HG02981 (cell line): ENCODE results near the gene LBH.

Experiments used
- ATAC-seq: cut with Tn5 transposase; IDR thresholded peaks from one replicate; pipeline ENCODE4 v1.9.1; 2021; ENCODE audit warnings: mild to moderate bottlenecking, moderate library complexity; ENCODE audit not compliant: unreplicated experiment

LBH gene

GRCh38 chr2:30231212-30231995 is at the start of gene LBH:
TSS of gene LBH (plus strand) at chr2:30231534. CDS start at chr2:30231739, 205 bp downstream.
- peak; percentile 42 for ATAC-seq

GRCh38 chr2:30184035-30184434 is 47.3 kb upstream of the LBH start:
- no peak for ATAC-seq

GRCh38 chr2:30185178-30185577 is 46.2 kb upstream of the LBH start:
- ATAC-seq: no peak

DNA sequence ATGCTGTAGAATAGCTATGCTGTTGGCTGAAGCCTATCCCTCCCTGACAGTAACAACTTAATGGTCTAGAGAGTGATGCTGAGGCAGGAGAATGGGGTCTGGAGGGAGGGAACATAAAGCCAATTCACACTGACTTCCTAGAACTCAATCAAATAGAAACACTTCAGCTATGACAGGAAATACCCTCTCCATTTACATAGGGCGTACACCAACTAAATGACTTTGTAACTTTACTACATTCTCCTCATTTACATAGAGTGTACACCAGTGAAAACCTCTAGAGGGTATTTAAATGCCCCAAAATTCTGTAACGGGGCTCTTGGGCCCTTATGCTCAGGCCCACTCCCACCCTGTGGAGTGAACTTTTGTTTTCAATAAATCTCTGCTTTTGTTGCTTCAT is 43.0 kb upstream of the LBH start:
- no peak for ATAC-seq

- no peak for ATAC-seq
These were observed 40.7 kb upstream of the LBH start for GRCh38 chr2:30190637-30191036.

DNA sequence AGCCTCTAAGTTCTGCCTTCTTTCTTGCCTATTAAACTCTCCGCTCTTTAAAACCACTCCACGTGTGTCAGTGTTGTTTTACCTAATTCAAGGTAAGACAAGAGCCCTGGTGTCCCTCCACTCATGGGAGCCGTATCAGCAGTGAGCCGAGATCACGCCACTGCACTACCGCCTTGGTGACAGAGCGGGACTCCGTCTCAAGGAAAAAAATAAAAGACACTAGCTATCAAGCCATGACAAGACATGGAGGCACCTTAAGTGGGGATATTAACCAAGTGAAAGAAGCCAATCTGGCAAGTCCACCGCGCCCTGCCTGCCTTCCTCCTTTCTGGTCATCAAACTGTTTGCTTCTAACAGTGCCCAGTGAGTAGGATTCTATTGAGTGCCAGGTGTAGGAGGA is 40.2 kb upstream of the LBH start:
- ATAC-seq: no peak

DNA sequence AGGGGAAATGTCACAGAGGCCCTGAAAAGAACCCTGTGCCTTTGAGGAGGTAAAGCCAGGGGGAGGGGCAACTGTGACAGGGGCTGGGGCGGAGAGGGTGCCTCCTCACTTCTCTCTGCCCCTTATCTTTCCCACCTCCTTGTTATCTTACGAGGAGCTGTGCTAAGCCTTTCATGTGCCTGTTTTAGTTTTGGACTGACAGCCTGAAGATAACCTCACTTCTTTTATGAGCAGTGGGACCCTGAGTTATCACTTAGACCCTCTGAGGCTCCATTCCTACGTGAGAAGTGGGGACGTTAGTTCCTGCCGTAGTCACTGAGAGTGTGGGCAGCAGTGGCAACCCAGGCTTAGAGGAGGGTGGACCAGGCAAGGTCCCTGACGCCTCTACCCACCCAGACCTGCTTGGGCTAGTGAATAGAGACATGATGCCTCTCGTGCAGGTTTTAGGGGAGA is 39.5 kb upstream of the LBH start:
- no peak for ATAC-seq

DNA sequence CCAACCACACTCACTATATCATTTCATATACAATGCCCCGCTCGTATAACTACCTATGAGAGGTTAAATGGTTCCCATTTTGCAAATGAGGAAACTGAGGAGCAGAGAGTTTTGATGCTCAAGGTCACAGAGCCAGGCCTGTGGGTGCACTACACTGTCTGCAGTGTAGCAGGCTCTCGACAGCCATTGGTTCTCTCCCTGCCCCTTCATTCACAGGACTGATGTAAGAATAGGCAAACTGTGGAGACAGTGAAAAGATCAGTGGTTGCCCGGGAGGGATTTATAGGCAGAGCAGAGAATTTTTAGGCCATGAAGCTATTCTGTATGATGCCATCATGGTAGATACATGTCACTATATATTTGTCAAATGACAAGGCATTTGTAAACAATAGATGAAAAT is 39.0 kb upstream of the LBH start:
- ATAC-seq: no peak

GRCh38 chr2:30193104-30193681 is 38.1 kb upstream of the LBH start:
- no peak for ATAC-seq

DNA sequence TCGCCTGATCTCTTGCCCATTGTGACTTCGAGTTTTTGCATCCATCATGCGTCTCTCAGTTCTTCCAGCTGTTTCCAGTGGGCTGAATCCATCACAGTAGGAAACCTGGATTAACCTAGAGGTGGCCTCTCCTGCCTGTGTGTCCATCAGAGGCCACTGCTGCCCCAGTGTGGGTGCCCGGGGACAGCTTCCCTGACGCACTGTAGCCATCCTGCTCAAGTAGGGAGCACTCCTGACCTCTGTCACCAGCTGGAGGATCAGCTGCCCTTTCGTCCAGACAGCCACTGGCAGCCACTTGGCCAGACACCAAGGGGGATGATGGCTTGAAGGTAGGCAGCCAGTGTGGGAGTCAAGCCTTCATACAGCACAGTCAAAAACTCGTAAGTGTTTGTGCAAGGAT is 36.9 kb upstream of the LBH start:
- ATAC-seq: no peak

DNA sequence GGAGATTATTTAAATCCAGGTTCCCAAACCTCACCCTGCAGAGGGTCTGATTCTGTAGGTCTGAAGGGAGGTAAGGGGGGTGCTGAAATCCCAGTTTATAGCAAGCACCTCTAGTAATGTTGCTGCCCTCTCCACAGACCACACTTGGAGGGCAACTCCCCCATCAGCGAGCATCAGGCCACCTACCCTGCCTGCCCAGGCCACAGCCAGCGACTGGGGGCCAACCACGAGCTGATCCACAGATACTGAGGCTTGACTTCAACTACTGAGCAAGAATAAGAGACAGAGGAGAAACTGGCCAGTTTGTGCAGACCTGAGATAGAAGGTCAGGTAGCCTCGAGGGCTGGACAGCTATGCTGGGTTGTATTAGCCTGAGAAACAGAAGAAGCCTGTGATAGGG is 36.3 kb upstream of the LBH start:
- ATAC-seq: no peak

DNA sequence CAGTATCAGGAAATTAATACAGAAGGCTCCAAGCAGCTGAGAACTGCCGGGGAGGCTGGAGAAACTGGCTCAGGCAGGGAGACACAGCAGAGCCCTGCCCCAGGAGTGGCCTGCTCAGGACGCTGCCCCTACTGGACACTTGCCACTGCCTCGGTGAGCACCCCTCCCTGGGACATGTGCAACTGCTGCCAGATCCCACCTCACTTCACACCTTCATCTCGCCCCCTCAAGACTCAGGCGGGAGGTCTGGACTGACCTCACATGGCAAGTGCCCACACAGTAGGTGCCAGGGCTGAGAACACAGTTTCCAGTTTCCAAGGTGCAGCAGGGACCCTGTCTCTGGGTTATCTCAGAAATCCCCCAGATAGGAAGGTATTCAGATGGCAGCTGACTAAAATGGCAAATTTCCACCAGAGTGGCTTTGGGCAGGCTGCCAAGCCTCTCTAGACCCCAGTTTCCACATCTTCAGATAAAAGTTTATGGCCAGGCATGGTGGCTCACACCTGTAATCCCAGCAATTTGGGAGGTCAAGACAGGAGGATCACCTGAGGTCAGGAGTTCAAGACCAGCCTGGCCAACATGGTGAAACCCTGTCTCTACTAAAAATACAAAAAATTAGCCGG is 33.7 kb upstream of the LBH start:
- no peak for ATAC-seq

DNA sequence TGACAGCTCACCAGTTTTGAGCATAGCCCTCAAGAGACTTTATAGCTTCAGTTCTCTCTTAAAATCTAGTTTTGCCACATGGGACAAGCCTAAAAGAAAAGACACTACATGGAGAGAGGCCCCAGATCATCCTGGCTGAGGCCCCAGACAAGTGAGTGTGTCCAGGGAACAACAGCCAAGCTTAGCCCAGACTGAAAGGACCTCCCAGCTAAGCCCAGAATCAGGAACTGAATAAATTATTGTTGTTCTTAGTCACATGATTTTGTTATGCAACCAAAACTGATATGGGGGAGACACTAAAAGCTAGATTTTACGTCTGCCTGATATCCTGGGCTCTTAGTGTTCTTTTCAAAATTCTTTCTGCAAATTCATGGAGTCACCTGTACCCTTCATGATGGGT is 29.3 kb upstream of the LBH start:
- ATAC-seq: no peak

GRCh38 chr2:30203156-30203555 is 28.2 kb upstream of the LBH start:
- no peak for ATAC-seq

DNA sequence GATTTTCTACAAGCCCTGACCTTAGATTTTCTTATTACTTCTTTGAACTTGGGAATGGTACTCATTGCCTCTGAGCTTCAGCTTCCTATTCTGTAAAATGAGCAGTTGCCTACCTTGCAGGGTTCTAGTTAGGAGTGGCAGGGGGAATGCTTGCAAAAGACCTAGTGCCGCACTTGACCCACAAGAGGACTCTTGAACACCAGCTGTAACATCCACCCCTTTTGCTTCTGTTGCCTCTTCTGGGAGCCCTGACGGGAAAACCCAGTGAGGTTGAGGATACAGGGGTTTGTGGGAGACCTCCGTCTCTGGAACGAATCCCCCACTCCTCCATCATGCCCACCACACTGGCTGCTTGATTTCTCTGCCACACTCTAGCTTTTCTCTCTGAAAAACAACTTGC is 27.1 kb upstream of the LBH start:
- no peak for ATAC-seq

DNA sequence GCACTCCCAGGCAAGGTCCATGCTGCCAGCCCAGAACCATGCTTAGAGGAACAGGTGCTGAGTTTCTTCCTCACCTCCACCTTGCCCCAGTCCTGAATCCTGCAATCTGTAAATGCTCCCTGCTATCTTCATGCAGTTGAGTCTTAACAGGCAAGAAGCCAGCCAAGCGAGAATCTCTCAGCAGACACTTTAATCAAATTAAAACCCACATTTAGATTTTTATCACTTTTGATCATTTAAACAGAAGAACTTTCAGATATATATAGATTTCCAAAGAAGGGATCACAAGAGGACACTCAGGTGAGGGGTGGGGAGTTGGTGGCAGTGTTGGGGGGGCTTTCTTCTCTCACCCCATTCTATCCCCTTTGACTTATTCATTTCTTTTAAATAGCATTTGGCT is 25.9 kb upstream of the LBH start:
- no peak for ATAC-seq

DNA sequence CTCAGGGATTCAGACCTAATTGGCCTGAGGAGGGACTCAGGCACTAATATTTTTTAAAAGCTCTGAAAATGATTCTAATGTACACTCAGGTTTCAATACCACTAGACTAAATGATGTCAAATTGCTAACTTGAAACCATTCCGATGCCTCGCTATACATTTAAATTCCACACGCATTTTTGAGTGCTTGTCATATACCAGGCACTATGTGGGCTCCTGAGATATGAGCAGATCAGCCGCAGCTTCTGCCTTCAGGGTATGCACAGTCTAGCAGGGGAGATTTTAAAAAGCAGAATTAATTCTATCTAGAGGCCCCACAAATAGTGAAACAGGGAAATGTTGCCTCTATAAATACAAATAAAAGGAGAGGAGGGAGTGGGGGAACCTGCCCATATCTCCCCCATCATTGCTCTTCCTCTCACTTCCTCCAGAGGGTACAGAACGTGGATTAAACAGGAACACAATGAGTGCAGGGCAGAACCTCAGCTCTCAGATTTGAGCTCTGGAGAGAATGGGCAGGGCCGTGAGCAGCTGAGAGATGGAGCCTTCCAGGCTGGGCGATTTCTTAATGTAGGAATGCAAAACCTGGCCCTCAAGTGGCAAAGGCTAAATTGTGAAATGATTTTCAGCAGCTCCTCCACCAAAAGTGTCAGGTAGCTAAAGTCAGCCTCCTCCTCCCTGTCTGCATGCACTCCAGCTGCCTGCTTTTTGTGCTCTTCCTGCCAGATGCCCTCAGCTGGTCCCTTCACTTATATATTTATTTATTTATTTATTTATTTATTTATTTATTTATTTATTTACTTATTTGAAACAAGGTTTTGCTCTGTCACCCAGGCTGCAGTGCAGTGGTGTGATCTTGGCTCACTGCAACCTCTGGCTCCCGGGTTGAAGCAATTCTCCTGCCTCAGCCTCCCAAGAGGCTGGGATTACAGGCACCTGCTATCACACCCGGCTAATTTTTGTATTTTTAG is 24.6 kb upstream of the LBH start:
- no peak for ATAC-seq

GRCh38 chr2:30208453-30208852 is 22.9 kb upstream of the LBH start:
- no peak for ATAC-seq

DNA sequence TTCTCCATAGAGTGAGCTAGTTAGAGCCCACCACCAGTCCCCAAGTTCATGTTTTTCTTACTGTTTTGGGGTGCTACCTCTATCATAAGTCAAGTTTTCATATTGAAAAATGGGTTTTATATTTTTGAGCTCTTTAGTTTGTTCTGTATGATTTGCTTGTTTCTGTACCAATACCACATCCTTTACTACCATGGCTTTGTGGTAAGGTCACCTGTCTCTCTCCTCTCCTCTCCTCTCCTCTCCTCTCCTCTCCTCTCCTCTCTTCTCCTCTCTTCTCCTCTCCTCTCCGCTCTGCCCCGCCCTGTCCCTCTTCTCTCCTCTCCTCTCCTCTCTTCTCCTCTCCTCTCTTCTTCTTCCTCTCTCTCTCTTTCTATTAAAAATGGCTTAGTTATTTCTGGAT is 22.1 kb upstream of the LBH start:
- ATAC-seq: no peak

DNA sequence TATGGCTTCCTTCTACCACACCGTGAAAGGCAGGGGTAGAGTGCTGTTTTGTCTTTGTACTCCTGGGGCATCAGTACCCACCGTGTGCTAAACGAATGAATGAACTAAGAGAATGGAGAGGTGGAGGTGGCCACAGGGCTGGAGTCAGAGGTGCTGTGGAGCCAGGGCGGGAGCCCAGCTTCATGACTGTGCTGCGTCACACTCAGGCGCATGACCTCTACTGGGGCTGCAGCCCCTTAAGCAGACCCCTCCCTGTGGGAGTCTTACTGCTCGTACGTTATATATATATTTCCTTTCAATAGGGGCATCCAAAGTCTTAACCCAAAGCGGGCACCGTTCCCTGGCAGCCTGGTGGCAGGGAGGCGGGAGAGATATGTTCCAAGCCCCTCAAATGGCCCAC is 18.0 kb upstream of the LBH start:
- ATAC-seq: no peak

GRCh38 chr2:30213907-30214463 is 17.3 kb upstream of the LBH start:
- no peak for ATAC-seq
